GM18502 (cell line): ENCODE measurements around the gene MTCH1.

Experiments used
- ATAC-seq: cut with Tn5 transposase; IDR thresholded peaks from one replicate; pipeline ENCODE4 v1.9.1; 2021; ENCODE audit warnings: mild to moderate bottlenecking; ENCODE audit not compliant: unreplicated experiment, poor library complexity

MTCH1 gene

GRCh38 chr6:36973190-36973589 lies 12.8 kb downstream of the MTCH1 start:
- ATAC-seq = no peak

GRCh38 chr6:36971921-36972673 lies 13.9 kb downstream of the MTCH1 start:
- no peak for ATAC-seq

GRCh38 chr6:36970892-36971842 lies 14.8 kb downstream of the MTCH1 start:
- ATAC-seq = no peak

- ATAC-seq = no peak
Observed at GRCh38 chr6:36969988-36970891, 15.8 kb downstream of the MTCH1 start.

- ATAC-seq = no peak
Observed at GRCh38 chr6:36969240-36969691, 16.7 kb downstream of the MTCH1 start.

GRCh38 chr6:36968266-36968977 lies 17.6 kb downstream of the MTCH1 start:
- ATAC-seq = no peak

- no peak for ATAC-seq
Observed at GRCh38 chr6:36967757-36968156, 18.2 kb downstream of the MTCH1 start.

- no peak for ATAC-seq
Observed at GRCh38 chr6:36967301-36967700, 18.7 kb downstream of the MTCH1 start.

GRCh38 chr6:36964908-36965307 lies 21.1 kb downstream of the MTCH1 start:
- no peak for ATAC-seq

GRCh38 chr6:36964349-36964748 lies 21.6 kb downstream of the MTCH1 start:
- no peak for ATAC-seq

GRCh38 chr6:36963451-36964290 lies 22.3 kb downstream of the MTCH1 start:
- no peak for ATAC-seq

GRCh38 chr6:36962874-36963273 lies 23.1 kb downstream of the MTCH1 start:
- ATAC-seq = no peak

GRCh38 chr6:36961441-36962435 lies 24.3 kb downstream of the MTCH1 start:
- no peak for ATAC-seq

GRCh38 chr6:36959555-36960250 lies 26.3 kb downstream of the MTCH1 start:
- no peak for ATAC-seq

- no peak for ATAC-seq
Observed at GRCh38 chr6:36958775-36959554, 27.0 kb downstream of the MTCH1 start.

GRCh38 chr6:36957773-36958271 lies 28.2 kb downstream of the MTCH1 start:
- ATAC-seq = no peak
